GM18909 (cell line): ENCODE measurements around the gene GJA1.
"Not testable (repeated sequence)": the region's sequence is repeated elsewhere in the genome, so short reads cannot be mapped to it uniquely, and the experiment has no call there.

Source experiments
- ATAC-seq: cut with Tn5 transposase; IDR thresholded peaks from one replicate; pipeline ENCODE4 v1.9.1; 2021; ENCODE audit warnings: mild to moderate bottlenecking; ENCODE audit not compliant: unreplicated experiment, poor library complexity

Gene GJA1

DNA sequence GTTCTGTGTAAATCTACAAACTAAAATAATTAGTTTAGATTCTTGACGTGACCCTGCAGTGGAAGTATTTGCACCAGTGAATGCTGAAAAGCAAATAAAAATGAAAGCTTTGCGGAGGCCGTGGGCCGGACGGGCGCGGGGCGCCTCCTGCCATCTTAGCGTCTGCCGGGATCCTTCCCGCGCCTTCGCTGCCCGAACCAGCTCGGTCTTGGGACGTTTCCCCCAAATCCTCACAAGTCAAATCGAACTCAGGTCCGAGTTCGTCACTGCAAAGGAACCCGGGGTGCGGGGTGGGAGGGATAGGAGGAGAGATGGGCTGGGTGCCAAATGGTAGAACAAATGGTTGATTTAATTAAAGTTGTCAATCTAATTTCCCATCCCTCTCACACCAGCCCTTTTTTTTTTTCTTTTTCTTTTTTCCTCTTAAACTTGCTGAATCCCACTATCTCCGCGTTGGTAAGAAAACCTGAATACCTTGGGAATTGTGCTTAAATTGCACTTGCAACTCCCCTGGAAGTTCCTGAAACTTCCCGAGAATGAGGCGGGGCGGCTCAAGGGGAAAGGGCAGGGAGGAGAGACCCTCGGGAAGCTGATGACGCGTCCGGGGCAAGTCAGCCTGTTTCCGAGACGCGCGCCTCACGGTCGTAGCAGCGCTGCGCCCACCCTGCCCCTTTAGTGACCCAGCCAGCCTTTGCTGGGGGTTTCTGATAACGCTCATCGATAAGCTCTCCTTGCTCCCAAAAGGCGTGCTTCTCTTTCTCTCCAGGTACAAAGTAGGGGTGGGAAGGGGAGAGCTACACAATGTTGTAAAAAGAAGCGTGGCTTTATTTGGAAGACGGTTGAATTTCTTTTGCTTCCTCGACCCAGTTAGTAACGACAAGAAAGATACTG lies 1.8 kb downstream of the GJA1 start:
- ATAC-seq: no peak

DNA sequence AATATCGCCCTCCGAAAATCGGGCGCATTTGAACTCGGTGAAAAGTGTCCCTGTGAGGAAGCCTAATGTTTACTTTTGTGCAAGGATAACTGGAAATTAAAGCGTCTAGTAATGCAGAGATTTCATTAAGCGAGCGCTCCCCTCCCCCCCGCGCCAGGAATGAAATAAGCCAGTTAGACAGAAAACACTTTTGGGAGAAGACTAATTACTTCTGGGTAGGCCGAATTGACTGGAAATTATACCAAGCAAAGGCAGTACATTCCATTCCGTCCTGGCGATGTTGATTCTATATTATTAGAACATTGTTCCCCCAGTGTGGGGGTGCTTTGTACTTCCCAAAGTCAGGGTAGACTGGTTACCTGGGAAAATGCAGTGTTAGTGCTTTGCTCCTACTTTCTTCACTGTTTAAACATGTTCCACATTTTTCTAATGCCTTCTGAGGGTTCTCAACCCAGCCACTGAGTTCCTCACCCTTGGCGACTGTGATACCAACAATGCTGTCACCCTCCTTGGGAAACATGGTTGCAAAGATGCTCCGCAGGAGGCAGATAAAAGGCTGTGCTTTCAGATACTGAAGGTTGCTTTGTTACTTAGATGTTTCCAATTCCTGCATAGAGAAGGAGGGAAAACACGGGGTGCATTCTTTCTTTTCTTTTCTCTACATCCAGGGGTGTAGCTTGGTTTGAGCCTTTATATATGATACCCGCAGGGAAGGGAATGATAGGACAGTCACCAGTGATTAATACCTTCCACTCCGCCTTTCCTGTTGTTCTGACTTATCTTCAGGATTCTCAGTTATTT lies 2.6 kb downstream of the GJA1 start:
- no peak for ATAC-seq

DNA sequence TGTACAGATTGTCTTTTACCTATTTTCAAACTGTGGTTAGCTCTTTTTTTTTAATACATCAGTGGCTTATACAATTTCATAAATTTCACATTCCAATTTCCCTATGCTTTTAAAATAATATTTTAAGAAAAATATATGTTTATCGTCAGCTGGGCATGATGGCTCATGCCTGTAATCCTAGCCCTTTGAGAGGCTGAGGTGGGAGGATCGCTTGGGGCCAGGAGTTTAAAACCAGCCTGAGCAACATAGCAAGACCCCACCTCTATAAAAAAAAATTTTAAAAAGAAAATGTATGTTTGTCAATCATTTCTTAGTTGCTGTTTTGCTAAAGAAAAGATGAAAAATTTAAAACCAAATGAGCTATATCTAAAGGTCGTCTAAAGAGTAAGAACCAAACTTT lies 3.4 kb downstream of the GJA1 start:
- no peak for ATAC-seq

DNA sequence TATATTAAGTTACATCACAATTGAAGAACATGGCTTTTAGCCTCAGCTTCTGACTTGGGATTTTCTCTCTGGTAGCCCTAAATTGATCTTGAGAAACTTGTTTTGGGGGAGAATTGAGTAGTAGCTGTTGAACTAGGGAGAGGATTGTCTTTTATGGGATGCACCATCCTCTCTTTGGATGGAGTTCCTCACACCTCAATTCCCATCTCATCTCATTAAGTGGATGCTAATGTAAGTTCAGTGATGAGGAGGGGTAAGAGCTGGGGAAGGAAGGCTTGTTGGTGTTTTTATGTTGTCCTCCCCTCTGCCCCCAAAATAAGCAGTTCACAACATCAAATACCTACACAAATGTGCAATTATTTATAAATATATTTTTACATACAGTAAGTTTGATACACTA lies 4.0 kb downstream of the GJA1 start:
- no peak for ATAC-seq

DNA sequence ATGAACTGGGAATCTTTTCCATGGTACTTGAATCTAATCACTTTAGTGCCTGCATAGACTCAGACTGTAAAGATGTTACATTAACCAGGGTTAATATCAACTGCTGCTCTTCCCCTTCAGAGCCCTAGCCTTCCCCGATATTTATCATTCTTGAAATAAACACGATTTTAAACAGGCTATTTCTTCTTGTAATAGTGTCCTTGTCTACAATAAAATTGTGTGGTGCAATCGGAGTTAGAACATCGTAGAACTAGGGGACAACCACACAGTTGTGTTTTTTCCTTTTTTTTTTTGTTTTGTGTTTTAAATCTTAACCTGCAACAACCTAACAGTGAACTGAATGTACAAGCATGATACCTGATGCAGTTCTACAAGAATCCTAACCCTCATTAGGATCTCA lies 4.5 kb downstream of the GJA1 start:
- no peak for ATAC-seq

DNA sequence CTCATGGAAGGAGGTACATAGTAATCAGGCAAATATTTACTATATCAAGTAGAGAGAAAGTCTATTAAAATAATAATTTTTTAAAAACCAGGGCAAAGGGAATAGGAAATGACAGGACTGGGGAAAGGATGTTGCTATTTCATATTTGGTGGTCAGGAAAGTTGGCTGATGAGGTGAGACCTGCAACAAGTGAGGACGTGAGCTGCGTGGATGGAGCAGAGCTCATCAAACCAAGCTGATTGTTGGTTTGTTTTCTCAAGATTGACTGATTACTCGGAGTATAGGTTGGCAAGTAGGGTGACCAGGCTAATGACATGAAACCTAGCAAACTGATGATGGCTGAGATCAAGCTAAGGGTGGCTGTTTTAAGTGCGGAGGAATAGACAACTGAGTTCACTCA lies 6.0 kb downstream of the GJA1 start:
- no peak for ATAC-seq

GRCh38 chr6:121442576-121442975 lies 7.1 kb downstream of the GJA1 start:
- ATAC-seq: no peak

- ATAC-seq: no peak
Observed at GRCh38 chr6:121443971-121444541, 8.6 kb downstream of the GJA1 start.

- ATAC-seq: not testable (repeated sequence)
Observed at GRCh38 chr6:121446705-121447104, 11.3 kb downstream of the GJA1 start.

DNA sequence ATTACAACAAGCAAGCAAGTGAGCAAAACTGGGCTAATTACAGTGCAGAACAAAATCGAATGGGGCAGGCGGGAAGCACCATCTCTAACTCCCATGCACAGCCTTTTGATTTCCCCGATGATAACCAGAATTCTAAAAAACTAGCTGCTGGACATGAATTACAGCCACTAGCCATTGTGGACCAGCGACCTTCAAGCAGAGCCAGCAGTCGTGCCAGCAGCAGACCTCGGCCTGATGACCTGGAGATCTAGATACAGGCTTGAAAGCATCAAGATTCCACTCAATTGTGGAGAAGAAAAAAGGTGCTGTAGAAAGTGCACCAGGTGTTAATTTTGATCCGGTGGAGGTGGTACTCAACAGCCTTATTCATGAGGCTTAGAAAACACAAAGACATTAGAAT lies 12.3 kb downstream of the GJA1 start:
- not testable (repeated sequence) for ATAC-seq

DNA sequence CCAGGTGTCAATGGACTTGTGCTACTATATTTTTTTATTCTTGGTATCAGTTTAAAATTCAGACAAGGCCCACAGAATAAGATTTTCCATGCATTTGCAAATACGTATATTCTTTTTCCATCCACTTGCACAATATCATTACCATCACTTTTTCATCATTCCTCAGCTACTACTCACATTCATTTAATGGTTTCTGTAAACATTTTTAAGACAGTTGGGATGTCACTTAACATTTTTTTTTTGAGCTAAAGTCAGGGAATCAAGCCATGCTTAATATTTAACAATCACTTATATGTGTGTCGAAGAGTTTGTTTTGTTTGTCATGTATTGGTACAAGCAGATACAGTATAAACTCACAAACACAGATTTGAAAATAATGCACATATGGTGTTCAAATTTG lies 13.1 kb downstream of the GJA1 start:
- ATAC-seq: not testable (repeated sequence)

GRCh38 chr6:121449331-121449730 lies 13.9 kb downstream of the GJA1 start:
- ATAC-seq: no peak

GRCh38 chr6:121450242-121450641 lies 14.8 kb downstream of the GJA1 start:
- ATAC-seq: no peak

- no peak for ATAC-seq
Observed at GRCh38 chr6:121451250-121451649, 15.8 kb downstream of the GJA1 start.

- ATAC-seq: no peak
Observed at GRCh38 chr6:121453191-121453590, 17.7 kb downstream of the GJA1 start.

GRCh38 chr6:121460170-121460569 lies 24.7 kb downstream of the GJA1 start:
- no peak for ATAC-seq

DNA sequence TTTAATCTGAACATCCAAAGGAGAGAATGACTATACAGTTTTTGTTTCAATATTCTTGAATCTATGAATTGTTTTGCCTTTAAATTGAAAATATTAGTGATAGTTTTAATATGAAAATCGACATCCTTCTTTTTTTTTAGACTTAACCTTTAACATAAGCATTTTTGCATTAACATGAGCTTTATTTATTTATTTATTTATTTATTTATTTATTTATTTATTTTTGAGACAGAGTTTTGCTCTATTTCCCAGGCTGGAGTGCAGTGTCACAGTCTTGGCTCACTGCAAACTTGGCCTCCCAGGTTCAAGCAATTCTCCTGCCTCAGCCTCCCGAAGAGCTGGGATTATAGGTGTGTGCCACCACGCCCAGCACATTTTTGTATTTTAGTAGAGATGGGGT lies 27.6 kb downstream of the GJA1 start:
- ATAC-seq: no peak

DNA sequence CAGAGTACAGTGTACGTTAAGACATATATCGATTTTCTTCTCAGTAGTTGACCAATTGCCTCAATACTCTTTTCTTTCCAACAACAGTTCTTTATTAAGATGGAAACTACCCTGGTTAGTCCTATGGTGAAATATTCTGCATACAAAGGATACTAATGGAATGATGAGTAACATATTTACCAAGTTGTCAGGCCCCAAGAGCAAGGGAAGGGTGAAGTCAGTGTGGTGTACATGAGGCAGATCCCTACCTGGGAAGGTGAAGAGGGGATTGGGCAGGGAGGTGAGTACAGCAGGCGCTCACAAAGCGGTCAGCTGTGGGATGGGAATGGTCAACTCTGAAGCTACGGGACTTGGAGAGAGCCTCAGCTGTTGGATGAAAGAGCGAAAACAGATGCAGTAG lies 29.7 kb downstream of the GJA1 start:
- no peak for ATAC-seq

DNA sequence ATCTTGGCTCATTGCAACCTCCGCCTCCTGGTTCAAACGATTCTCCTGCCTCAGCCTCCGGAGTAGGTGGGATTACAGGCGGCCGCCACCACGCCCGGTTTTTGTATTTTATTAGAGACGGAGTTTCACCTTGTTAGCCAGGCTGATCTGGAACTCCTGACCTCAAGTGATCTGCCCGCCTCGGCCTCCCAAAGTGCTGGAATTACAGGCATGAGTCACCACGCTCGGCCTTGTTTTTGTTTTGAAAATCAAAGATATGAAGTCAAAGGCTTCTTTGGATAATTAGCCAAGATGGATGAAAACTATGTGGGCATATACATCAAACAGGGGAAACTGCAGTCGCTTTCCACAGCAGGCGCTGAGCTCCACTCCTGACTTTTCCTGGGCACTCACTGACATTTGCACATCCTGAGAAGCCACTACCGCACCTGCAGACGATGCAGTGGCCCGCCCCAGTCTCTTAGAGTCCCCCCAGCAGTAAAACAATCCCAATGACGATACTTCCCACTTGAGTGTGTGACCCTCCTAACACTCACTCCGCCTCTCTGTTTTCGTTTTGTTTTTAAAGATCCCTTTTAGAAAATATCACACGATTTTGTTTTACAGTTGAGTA lies 44.1 kb downstream of the GJA1 start:
- ATAC-seq: no peak

GRCh38 chr6:121480099-121480713 lies 44.8 kb downstream of the GJA1 start:
- ATAC-seq: no peak
